GM21381 (cell line): ENCODE measurements around the gene CNTLN.
"Not testable (repeated sequence)": the region's sequence is repeated elsewhere in the genome, so short reads cannot be mapped to it uniquely, and the experiment has no call there.

Experiments
- ATAC-seq: cut with Tn5 transposase; IDR thresholded peaks from one replicate; pipeline ENCODE4 v1.9.1; 2021; ENCODE audit warnings: mild to moderate bottlenecking, moderate library complexity; ENCODE audit not compliant: unreplicated experiment

Gene CNTLN

DNA sequence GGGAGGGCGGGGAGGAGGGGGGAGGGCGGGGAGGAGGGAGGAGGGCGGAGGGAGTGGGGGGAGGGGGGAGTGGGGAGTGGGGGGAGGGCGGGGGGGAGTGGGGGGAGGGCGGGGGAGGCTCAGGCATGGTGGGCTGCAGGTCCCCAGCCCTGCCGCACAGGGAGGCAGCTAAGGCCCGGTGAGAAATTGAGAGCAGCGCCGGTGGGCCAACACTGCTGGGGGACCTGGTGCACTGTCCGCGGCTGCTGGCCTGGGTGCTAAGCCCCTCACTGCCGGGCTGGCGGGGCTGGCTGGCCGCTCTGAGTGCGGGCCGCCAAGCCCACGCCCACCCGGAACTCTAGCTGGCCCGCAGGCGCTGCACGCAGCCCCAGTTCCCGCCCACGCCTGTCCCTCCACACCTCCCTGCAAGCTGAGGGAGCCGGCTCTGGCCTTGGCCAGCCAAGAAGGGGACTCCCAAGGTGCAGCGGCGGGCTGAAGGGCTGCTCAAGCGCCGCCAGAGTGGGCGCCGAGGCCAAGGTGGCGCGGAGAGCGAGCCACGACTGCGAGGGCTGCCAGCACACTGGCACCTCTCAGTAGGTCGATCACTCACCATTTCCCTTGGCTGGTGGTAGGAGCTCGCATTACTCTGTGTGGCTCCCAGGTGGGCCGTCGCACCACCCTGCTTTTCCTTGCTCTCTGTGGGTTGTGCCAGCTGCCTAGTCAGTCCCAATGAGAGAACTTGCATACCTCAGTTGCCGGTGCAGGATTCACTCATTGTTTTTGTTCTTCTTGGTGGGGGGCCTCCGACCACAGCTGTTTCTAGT lies 160.2 kb downstream of the CNTLN start:
- no peak for ATAC-seq

DNA sequence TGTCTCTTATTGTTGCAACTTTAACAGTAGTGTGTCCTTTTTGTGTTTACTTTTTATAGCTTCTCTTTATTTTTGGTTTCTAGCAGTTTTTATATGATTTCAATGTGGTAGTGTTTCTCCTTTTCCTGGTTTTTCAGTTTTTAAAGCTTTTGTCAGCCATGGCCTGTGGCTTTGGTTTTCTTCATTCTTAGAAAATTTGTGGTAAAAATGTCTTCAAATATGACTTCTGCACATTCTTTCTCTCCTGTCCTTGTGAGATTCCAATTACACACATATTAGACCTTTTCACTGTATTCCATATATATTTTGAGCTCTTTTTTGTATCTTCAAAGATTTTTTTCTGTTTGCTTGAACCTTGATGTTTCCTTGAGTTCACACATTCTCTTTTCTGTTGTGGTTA lies 180.5 kb downstream of the CNTLN start:
- ATAC-seq = no peak

DNA sequence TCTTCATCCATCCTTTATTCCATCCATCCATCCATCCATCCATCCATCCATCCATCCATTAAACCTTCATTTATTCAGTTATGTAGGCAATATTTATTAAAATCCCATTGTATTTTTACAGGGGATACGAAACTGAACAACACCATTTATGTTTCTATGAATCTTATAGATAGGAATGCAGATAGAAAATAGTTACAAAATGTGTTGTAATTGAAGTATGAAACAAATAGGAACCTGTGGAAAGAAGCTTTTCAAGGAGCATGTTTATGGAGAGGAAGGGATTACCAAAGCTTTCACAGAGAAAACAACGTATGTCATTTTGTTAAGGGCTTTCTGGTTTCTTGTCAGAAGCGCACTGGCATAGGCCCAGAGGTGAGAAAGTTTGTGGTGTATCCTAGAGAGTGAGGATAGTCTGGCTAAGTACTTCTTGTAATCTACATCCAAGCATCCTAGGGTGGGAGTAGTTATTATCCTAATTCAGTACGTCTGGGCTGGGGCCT lies 184.0 kb downstream of the CNTLN start:
- no peak for ATAC-seq

DNA sequence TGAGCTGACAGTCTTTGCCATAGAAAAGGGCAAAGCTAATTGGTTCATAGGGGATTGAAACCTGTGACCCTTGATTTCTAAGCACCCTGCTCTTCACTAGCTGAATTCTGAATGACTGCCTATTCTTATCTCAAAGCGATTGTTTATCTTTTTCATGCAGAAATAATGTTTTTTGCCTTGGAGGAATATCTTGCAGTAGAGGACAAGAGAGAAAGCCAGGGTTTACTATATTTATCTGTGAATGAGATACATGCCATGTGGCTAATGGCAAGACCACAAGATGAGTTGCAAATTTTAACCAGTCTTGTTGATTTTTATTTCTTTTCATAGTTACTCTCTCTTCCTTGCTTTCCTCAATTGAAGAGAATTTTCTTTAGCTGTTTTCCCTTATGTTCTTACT lies 185.0 kb downstream of the CNTLN start:
- ATAC-seq = no peak

DNA sequence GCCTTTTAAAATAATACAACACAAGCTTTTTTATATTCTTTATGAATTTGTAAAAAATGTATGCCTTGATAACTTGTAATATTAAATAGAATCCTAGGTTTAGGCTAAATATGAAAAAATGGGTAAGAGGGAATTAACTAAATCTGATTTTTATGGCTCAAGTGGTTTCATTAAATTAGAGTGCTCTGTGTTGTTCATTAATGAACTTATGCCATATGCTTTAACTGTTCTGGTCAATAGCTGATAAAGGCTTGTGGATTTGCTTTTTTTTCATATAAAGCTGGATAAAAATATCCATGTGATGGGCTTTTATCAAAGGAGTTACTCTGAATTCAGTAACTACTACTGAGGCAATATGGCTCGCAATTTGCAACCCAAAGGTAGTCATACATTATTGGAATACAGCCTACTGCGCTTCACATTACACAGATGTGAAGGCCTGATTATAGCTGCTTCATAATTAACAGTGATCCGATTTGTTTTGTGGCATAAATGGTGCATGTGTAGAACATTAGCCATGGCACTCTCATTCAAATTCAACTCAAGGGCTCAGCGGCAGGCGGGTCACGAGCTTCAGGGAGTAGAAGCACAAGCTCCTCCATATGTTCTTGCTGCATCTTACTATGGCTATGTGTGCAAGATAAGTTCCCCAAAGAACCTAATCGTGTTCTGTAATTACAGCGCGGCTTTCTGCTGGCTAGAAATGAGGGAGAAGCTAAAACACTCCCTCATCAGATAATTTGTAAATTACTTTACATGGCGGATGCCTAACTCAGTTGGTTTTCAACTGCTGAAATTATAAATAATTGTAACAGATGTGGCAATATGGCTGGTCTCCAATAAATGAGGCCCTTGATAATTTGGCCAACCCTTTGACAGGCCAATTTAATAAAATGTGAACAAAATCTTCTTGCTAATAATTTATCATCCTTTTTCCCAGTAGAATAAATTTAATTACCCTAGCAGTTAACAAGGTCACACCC lies 188.3 kb downstream of the CNTLN start:
- ATAC-seq = no peak

DNA sequence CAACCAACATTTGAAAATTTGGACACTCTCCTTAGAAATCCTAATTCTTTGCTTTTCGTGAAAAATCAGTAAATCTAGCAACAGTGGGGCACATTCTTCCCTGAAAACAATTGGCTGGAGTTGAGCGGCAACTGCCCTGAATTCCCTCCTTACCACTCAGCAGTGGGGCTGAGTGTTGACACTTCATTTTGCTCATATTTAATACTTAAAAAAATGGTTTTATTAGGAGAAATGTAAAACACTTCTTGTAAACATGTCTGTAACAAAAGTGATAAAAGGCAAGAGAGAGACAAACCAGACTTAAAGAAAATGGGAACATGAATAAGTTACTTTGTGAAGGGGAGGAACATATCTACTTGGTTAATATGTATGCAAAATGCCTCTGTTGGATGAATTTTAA lies 193.5 kb downstream of the CNTLN start:
- ATAC-seq = no peak

DNA sequence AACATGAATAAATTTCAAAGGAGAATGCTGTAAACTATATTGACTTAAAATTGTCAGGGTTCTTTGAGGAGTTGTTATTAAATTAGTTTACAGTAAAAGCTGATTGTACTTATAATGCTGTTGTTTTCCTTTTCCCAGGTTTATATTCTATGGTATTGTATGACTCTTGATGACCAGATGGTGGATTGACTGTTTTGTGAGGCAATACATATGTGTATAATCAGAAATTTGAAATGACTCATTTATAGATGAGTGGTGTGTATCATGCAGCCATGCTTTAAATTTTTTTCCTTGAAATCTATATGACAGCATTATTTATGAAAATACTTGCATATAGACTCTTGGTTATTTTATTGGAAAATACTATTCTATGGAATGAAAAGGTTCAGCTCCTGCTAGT lies 195.3 kb downstream of the CNTLN start:
- ATAC-seq = no peak

DNA sequence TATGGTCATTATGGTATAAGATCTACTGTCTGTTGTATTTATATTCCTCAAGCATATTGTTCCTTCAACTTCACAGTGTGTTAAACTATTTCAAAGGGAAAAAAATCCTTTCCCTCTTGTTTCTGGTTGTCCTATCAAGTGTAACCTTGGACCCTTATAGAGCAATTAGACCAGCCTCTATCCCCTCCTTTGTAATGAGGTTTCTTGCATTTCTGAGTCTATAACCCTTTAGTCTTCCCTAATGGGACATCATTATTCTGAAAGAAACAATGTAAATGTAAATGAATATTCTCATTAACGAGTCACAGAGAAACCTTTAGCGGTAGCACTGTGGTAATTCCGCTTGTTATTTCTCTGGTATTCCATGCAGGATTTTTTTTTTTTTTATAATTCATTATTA lies 197.3 kb downstream of the CNTLN start:
- no peak for ATAC-seq

DNA sequence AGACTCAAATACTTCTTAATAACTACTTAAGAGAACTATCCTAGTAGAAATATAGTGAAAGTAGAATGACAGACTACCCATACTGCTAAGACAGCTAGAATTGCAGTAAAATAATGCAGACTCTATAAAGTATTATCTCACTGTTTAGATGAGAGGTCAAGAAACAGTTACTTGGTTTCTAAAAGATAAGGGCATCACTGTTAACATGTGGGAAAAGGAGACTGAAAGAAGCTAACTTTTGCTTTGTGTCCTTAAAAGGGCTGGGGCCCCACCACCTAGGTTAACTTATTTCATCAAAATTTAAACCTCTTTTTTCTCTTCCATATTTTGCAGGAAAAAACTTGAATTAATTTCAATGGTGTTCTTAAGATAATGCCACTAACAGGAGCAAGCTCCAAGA lies 204.3 kb downstream of the CNTLN start:
- no peak for ATAC-seq

DNA sequence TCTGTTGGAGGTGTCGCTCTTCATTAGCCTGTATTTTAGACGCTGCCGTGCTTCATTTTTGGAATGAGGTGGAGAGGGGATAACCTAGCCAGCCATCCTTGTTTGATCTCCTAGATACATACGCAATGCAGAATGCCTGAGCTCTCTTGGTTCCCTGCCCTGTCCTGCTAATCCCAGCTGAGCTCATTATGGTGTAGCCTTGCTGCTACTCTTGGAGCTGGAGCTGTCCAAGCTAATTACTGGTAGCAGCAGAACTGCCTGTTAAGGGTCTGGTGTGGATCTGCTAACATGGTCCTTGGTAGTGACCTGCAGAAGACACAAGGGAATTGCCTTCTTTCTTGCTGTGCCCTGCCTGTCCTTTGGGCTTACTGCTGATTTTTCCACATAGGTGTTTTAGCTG lies 207.9 kb downstream of the CNTLN start:
- ATAC-seq = no peak

DNA sequence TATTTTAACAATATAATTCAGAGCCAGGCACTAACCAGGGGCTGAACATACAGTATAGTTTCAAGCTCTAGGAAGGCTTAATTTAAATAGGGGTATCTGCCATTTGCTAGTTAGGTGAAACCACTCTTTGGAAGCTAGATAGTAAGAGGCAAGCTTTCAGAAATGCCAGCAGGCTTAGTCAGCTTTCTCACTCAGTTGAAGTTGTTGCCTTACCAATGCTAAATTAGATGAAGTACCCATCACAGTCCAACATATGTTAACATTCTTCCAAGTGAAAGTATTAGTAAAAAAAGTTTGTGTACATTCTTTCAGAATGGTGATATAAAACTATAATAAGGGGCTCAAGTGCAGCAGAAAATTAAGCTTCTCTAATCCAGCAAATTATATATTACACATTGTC lies 215.0 kb downstream of the CNTLN start:
- ATAC-seq = no peak

DNA sequence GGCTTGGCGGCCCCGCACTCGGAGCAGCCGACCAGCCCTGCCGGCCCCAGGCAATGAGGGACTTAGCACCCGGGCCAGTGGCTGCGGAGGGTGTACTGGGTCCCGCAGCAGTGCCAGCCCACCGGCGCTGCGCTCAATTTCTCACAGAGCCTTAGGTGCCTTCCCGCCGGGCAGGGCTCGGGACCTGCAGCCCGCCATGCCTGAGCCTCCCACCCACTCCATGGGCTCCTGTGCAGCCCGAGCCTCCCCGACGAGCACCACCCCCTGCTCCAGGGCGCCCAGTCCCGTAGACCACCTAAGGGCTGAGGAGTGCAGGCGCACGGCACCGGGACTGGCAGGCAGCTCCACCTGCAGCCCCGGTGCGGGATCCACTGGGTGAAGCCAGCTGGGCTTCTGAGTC lies 219.2 kb downstream of the CNTLN start:
- ATAC-seq = not testable (repeated sequence)

DNA sequence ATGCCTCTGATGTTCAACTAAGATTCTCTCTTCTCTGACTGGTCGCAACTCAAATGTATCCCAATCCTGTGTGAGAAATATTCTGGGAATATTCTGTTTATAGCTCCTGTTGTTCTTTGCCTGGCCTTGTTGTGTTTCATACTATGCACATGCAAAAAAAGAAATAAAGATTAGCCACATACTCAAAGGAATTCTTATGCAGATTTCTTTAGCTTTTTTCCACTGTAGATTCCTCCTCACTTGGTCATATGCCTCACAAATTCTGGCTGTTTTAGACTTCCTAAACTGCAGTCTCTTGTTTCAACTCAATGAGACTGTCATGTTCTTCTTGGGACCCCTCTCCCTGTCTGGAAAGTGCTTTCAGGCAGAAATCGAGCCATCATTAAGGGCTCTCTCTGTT lies 226.5 kb downstream of the CNTLN start:
- no peak for ATAC-seq

DNA sequence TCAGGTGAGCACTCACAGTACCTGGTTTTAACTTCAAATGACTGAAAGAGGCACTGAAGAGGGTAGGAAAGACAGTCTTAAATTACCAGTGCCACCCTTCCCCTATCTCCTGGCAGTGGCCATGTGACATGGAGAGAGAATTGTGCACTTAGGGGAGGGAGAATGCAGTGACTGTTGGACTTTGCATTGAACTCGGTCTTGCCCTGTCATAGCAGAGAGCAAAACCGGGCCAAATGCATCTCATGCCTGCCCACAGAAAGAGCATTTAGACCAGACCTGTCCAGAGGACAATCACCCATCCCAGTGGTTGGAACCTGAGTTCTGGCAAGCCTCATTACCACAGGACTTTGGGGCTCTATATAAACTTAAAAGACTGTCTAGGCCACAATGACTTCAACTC lies 232.2 kb downstream of the CNTLN start:
- no peak for ATAC-seq

DNA sequence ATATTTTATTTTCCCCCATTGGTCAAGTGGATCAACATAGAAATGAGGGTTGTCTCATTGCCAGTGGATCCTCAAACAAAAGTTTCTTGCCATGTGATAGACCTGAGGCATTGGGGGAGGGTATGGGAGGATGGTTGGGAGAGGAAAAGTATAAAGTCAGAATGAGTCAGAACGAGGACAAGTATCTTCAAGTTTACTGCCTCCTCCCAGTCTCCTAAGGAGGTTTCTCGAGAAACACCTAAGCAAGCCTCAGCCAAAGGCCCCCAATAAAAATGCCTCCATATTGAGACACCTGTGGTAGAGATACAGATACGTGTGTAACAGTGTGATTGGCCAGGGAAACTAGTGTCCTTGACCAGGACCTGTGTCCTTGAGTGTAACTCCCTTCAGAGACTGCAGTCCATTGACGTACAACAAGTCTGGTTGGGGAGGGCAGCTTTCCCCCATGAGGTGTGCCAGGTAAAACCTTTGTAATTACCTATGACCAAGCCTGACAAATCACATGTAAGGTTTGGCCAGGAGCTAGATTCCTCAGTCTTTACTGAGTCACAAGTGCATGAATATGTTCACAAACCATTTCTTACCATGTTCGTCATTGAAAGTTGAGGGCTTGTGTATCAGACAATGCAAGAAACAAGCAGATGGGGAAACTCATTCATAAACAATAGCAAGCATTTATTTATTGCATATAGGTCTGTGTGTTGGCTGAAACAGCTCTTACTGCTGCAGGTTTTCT lies 245.5 kb downstream of the CNTLN start:
- no peak for ATAC-seq

DNA sequence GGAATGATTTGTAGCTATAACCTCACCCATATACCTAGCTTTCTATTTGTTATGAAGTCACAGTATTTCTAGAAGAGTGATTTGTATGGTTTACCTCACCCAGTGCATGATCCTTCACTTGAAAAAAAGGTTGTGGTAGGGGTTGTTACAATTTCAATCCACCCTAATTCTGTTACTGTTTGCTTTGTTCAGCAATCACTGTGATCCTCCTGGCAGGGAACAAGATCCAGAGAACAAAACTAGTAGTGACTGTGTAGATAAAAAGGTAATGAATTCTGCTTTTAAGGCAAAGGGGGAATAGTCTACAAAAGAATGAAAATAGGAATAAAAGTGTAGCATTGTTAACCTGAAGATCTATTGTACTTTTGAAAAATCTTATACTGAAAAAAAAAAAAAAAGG lies 252.7 kb downstream of the CNTLN start:
- no peak for ATAC-seq

DNA sequence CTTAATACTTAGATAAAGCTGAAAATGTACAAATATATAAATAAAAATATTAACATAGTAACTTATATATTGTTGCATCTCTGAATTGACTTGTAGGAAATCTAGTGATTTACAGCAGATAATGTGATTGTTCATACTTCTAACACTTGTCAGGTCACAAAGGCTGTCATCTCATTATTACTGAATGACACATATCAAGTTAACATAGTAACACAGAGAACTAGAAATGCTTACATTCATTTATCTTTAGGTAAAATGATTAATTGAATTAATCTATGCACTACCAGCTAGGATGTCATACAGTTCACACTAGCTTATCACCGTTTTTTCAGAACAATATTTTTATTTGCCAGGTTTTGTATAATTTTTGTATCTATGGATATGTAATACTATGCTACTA lies 254.2 kb downstream of the CNTLN start:
- ATAC-seq = no peak

DNA sequence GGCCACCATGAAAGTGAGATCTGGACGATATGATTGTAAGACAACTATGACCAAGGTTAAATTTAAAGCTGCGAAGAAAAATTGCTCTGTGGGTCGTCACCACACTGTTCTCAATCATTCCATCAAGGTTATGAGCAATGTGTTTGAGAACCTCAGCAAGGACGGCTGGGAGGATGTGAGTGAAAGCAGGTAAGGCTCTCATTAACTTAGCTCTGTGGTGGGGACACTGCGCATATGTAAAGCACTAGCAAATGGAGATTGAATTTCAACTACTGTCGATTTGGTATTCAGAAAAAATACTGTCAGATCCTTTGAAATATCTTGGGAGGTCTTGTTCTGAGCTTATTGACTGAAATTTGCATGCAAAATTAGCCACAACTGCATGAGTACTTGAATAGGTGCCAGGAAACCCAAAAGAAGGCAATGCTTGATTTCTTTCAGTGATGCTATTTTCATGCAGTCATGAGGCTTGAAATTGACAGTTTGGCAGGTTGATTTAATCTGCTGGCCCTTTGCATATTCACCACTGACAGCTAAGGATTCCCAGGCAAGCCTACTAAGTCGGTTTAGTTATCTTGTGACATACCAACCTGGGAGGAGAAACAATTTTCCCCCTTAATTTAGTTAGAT lies 260.2 kb downstream of the CNTLN start:
- no peak for ATAC-seq

DNA sequence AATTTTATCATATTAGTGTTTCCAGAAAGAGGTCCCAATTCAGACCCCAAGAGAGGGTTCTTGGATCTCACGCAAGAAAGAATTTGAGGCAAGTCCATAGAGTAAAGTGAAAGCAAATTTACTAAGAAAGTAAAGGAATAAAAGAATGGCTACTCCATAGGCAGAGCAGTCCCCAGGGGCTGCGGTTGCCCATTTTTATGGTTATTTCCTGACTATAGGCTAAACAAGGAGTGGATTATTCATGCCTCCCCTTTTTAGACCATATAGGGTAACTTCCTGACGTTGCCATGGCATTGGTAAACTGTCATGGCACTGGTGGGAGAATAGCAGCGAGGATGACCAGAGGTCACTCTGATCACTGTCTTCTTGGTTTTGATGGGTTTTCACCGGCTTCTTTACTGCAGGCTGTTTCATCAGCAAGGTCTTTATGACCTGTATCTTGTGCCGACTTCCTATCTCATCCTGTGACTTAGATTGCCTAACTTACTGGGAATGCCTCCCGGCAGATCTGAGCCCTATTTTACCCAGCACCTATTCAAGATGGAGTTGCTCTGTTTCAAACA lies 262.4 kb downstream of the CNTLN start:
- not testable (repeated sequence) for ATAC-seq

DNA sequence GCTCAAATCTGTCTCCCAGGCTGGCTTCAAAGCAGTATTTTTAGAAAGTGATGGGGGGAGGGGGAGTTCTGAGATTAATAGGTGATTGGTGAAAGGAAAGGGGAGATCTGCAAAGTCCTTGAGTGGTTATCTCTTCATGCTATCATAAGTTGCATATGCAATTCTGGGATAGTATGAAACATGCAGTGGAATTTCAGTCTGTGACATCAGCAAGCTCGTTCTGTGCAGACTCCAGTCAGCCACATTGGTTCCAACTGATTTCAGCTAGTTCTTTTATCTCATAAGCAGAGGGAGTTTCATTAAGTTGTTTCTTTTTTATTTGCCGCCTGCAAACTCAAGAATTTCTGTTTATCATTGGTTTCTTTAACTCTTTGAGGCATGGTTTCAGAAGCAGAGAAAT lies 263.5 kb downstream of the CNTLN start:
- ATAC-seq = no peak
